GM19043 (cell line): Measurements from ENCODE around the gene CPNE1.
"Not testable (repeated sequence)": the region's sequence is repeated elsewhere in the genome, so short reads cannot be mapped to it uniquely, and the experiment has no call there.

Source experiments
- ATAC-seq: cut with Tn5 transposase; IDR thresholded peaks from one replicate; pipeline ENCODE4 v1.9.1; 2021; ENCODE audit warnings: low read depth; ENCODE audit not compliant: unreplicated experiment

The CPNE1 gene

GRCh38 chr20:35698298-35699126 is 33.8 kb upstream of the CPNE1 start:
- ATAC-seq = peak; percentile 12

- ATAC-seq = no peak
These were observed 33.1 kb upstream of the CPNE1 start for GRCh38 chr20:35697696-35698297.

- ATAC-seq = no peak
These were observed 31.3 kb upstream of the CPNE1 start for GRCh38 chr20:35695978-35696377.

GRCh38 chr20:35695245-35695749 is 30.6 kb upstream of the CPNE1 start:
- no peak for ATAC-seq

GRCh38 chr20:35690265-35690664 is 25.6 kb upstream of the CPNE1 start:
- no peak for ATAC-seq

DNA sequence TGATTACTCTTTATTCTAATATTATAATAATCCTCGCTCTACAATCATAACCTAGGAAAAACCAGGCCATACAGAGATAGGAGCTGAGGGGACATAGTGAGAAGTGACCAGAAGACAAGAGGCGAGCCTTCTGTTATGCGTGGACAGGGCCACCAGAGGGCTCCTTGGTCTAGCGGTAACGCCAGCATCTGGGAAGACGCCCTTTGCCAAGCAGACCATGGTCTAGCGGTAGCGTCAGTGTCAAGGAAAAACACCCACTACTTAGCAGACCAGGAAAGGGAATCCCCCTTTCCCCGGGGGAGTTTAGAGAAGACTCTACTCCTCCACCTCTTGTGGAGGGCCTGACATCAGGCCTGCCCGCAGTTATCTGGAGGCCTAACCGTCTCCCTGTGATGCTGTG is 22.2 kb upstream of the CPNE1 start:
- ATAC-seq = not testable (repeated sequence)

GRCh38 chr20:35685368-35685767 is 20.7 kb upstream of the CPNE1 start:
- not testable (repeated sequence) for ATAC-seq

- no peak for ATAC-seq
These were observed 17.3 kb upstream of the CPNE1 start for GRCh38 chr20:35681960-35682359.

DNA sequence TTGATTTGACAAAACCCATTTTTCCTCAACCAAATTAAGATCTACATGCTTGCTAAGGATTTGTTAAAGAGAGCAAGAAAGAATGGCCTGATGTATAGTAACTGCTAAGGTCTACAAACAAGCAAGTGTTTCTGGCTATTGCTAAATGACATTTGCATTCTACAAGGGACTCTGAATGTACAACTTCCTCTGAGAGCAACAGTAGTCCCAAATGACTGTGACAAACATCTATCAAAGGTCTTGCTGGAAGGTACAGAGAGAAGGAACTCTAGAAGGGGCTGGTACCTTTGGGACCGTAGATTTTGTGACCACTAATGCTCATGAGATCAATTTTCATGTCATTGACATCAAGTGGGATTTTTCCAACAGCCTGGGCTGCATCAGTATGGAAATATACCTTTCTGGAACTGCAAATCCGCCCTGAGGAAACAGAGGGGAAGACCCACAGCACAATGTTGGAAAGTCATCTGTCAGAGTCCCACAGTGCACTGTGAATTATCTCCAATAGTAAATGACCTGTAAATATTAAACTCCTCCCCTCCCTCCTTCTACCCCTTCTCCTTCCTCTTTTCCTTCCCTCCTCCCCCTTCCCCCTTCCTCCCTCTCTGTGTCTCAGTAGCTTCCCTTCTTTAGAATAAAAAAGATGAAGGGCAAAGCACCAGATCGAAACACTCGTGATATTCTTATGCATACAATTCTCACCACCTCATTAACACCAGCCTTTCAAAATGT is 15.9 kb upstream of the CPNE1 start:
- no peak for ATAC-seq

GRCh38 chr20:35674921-35675320 is 10.2 kb upstream of the CPNE1 start:
- no peak for ATAC-seq

DNA sequence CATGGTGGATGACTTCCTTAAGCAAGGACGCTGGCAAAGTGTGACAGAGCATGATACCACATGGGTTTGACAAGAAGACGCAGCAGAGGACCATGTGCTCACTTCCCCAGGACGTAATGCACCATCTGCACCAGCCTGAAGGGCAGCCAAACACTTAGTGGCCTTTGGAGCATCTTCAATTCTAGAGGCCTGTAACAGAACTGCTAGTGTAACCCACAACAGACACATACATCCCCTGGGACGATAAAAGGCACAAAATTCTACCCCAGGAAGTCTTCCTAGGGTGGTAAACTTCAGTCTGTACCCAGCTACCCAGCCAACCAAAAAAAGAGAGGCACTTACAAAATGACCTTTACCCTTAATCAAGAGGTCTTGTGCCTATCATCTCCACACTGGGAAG is 9.2 kb upstream of the CPNE1 start:
- ATAC-seq = no peak

- no peak for ATAC-seq
These were observed 5.0 kb upstream of the CPNE1 start for GRCh38 chr20:35669681-35670080.

DNA sequence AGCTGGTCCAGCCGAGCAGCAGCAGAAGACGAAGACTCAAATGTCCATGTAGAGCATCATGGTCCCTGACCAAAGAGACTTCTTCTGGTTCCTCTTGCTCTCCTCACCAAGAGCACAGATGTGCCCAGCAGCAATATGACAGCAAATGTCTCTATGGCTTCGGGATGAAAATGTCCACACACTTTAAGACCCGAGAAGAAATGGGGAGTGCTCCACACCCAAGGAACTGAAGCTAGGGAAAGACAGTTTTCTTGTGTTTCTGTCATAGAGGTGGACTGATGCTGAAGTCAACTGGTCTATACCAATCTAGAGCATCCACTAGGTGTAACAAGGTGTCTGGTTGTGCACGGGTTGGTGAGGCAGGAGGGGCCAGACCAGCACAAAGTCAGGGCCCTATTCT is 4.5 kb upstream of the CPNE1 start:
- no peak for ATAC-seq

DNA sequence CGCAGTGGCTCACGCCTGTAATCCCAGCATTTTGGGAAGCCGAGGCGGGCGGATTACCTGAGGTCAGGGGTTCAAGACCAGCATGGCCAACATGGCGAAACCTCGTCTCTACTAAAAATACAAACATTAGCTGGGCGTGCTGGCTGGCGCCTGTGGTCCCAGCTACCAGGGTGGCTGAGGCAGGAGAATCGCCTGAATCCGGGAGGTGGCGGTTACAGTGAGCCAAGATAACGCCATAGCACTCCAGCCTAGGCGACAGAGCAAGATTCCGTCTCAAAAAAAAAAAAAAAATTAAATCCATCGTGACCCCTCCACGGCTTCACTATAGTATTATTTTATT is 1.2 kb upstream of the CPNE1 start:
- no peak for ATAC-seq

GRCh38 chr20:35663516-35664465 is 909 bp downstream of the CPNE1 start:
- ATAC-seq = peak; percentile 25

GRCh38 chr20:35662551-35662950 is 2.1 kb downstream of the CPNE1 start:
- no peak for ATAC-seq

DNA sequence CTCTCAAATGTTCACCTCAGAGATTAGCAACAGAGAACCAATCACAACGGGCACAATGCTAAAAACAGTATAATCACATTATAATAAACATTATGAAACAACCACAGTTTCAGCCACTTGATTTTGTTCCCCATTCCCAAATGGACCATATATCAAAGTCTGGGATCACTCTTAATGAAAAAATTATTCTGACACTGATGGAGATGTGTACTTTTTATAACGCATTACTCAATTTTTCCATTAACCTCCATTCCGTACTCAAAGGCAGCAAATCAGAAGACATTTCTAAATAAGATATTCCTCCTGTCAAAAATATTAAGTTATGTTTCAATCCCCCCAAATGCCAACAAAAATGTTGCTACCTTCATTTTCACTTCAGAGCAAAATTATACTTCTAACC is 2.8 kb downstream of the CPNE1 start:
- ATAC-seq = no peak

DNA sequence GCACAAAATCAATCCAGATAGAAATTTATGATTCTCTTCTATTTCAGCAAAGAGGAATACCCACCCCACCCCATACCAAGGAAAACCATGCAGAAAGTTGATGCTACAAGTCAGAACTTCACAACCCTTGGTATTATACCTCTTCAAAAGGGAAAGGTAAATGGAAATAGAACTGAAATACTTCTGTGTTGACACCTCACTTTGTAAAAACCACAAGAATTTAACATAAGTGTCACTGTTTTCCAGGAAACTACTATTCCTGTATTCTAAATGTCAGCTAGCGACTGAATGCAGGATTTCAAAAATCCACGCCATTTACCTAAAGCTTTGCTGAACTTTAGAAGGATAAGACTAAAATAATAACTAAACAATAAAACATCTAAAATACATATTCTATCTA is 3.6 kb downstream of the CPNE1 start:
- no peak for ATAC-seq

- no peak for ATAC-seq
These were observed 4.4 kb downstream of the CPNE1 start for GRCh38 chr20:35660122-35660937.

GRCh38 chr20:35657271-35657670 is 7.4 kb downstream of the CPNE1 start:
- ATAC-seq = no peak
